GM12878 (cell line): ENCODE results near the gene SMG6.

Experiments used
- CTCF ChIP-seq, 3 experiments: IDR thresholded peaks in 2 of 3; conservative IDR thresholded peaks in 1 of 3; 2 replicates each; pipeline ENCODE4 v1.5.1; 2011; ENCODE audit warnings: low read depth in 3 of 3, low read length in 3 of 3, mild to moderate bottlenecking in 3 of 3, control low read depth in 2 of 3, moderate library complexity in 2 of 3, inconsistent platforms in 1 of 3, mixed read lengths in 1 of 3; ENCODE audit not compliant: control insufficient read depth in 2 of 3, insufficient read depth in 1 of 3; ENCODE audit errors: extremely low read depth in 1 of 3
- POLR2A ChIP-seq: IDR thresholded peaks from 2 replicates; pipeline ENCODE4 v1.6.1; 2011; ENCODE audit warnings: low read depth, mild to moderate bottlenecking, low read length
- SRF ChIP-seq, 2 experiments: IDR thresholded peaks; 2 replicates each; pipeline ENCODE4 v1.6.1; 2011; ENCODE audit warnings: low read depth in 2 of 2, low read length in 2 of 2, mild to moderate bottlenecking in 1 of 2, moderate library complexity in 1 of 2
- USF2 ChIP-seq: IDR thresholded peaks from 2 replicates; pipeline ENCODE4 v1.6.1; 2011; ENCODE audit warnings: low read depth, low read length, improper control_type of control experiment, borderline replicate concordance

- no peak for TF ChIP-seq POLR2A
- TF ChIP-seq USF2 = no peak
- peak; percentile 37 to 64 (median 59); a peak in 4 of 6 replicates for TF ChIP-seq CTCF (IDR thresholded peaks at IDR 0.05 in 2 of 3, conservative IDR thresholded peaks at IDR 0.05 in 1 of 3; ENCODE audit: control insufficient read depth in 2 of 3, extremely low read depth in 1 of 3, insufficient read depth in 1 of 3, low read depth in 3 of 3, low read length in 3 of 3)
- no peak for TF ChIP-seq SRF (IDR thresholded peaks at IDR 0.05; ENCODE audit: low read depth in 2 of 2, low read length in 2 of 2)
Measured at GRCh38 chr17:2282297-2282873, 21.2 kb downstream of the SMG6 start.
